Kidney (tissue), 14 donors: ENCODE data around the gene TMEM86B. TPM values are rescaled to one million over a fixed set of nuclear protein-coding genes. Genes with fewer than 3 reads are reported as not detected.
A peak's percentile ranks its signal among the peaks of the same experiment; 100 is the strongest.

ENCODE experiments used
- DNase-seq, 5 donors: peaks; one replicate each; pipeline ENCODE4 v3.0.0-alpha.2; 2013 to 2020
- FAIRE-seq: peaks from 2 replicates; lab custom pipeline; 2012; peaks lifted over from hg19 to GRCh38; lab: Jason Lieb, UNC
- H3K27ac ChIP-seq, 2 donors: one replicate each; pipeline ENCODE4 v1.7.0; 2013; ENCODE audit warnings: low read depth in 2 of 2, low read length in 2 of 2, inconsistent platforms in 1 of 2
- H3K27me3 ChIP-seq: one replicate; pipeline ENCODE4 v1.7.1; 2013; ENCODE audit warnings: low read length, inconsistent platforms; ENCODE audit not compliant: control insufficient read depth, insufficient read depth
- H3K36me3 ChIP-seq, 3 donors: one replicate each; pipeline versions ENCODE4 v1.7.0 to v1.7.1; 2013; ENCODE audit warnings: low read length in 3 of 3, control low read depth in 1 of 3, inconsistent platforms in 1 of 3; ENCODE audit not compliant: insufficient read depth in 3 of 3, control insufficient read depth in 2 of 3
- H3K4me1 ChIP-seq, 3 donors: one replicate each; pipeline versions ENCODE4 v1.7.0 to v1.7.1; 2013; ENCODE audit warnings: low read length in 3 of 3, inconsistent platforms in 1 of 3, low read depth in 1 of 3; ENCODE audit not compliant: control insufficient read depth in 2 of 3, insufficient read depth in 2 of 3
- H3K4me3 ChIP-seq, 3 donors: one replicate each; pipeline versions ENCODE4 v1.7.0 to v1.8.1; 2013; ENCODE audit warnings: low read length in 3 of 3, control low read depth in 1 of 3, inconsistent platforms in 1 of 3
- H3K9ac ChIP-seq, 3 donors: one replicate each; pipeline versions ENCODE4 v1.7.0 to v1.7.1; 2013; ENCODE audit warnings: low read length in 3 of 3, control low read depth in 1 of 3, inconsistent platforms in 1 of 3
- H3K9me3 ChIP-seq, 3 donors: one replicate each; pipeline versions ENCODE4 v1.7.0 to v1.7.1; 2013; ENCODE audit warnings: low read length in 3 of 3, control low read depth in 1 of 3, inconsistent platforms in 1 of 3; ENCODE audit not compliant: control insufficient read depth in 2 of 3, insufficient read depth in 1 of 3
- CTCF ChIP-seq: IDR thresholded peaks from 3 replicates; pipeline ENCODE4 v1.5.1; 2012; ENCODE audit warnings: mild to moderate bottlenecking, moderate library complexity, borderline replicate concordance; ENCODE audit not compliant: insufficient read depth; ENCODE audit errors: extremely low read depth
- intact Hi-C: fragments of 100-400 bp; cut with DNase I; formaldehyde crosslinking; loops from one replicate; pipeline ENCODE4 v1.11.1; 2022
- polyA plus RNA-seq: library from polyadenylated mRNA; stranded (reverse); fragments of 350-450 nt; fragmentation: Illumina TruSeq; extraction: RNeasy Lipid Tissue Mini Kit (QIAGEN cat#74804); gene quantifications from one replicate; pipeline ENCODE4 v1.2.3, GENCODE V29; 2014; ENCODE audit warnings: low read depth, low replicate concordance; ENCODE audit not compliant: insufficient read depth
- total RNA-seq: library from RNA; stranded (reverse); fragmentation: NEBNext Ultra II Directional; extraction: Animal tissue kit (Norgen Biotek cat#: 25700); gene quantifications from one replicate; pipeline ENCODE4 v1.2.1, GENCODE V29; 2021
- donor health status: control.
- donor health status: control.
- donor health status: control.
- donor health status: control.
- donor health status: control.
- donor health status: DM: yes; HTN: yes; CAD: no.
- donor health status: Normal renal cell carcinoma (clear cell type).

Gene TMEM86B
- total and polyA plus RNA-seq, 2 donors from 2014 or later, result 3.3 to 4.6 TPM

DNA sequence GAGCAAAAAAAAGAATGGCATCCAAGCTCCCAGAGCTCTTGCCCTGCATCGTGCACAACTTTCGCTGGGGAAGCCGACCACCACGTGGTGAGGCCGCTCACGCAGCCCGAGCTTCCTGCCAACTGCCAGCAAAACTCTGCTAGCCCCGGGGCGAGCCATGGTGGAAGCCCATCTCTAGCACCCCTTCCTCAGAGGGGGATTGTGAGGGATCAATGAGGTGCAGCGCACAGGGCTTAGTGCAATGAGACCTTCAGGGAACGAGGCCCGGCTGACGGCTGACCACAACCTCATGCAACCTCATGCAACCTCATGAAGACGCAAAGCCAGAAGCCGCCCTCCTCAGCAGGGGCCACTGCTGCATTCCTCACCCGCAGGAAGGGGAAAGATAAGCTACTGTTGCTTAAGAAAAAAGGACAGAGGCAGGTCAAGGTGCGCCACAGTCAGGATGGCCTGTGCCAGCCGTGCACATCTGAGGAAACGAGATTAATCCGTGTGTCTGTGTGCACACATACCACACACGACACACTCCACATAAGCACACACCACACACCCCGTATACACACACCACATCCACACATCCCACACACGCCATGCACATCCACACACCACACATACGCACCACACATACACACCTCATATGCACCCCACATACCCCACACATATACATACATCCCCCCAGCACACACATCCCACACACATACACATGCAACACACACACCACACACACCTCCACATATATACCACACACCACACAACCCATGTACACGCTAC, 41.8 kb upstream of the TMEM86B start:
- no peaks in the 10 kb centered on the region for H3K27me3 ChIP-seq
- no peaks in the 10 kb centered on the region for H3K4me1 ChIP-seq
- intact Hi-C loops, result no loop called here
- no peak overlapping the region for H3K9ac ChIP-seq
- no peak overlapping the region for H3K4me3 ChIP-seq
- no peak overlapping the region for H3K27ac ChIP-seq
- H3K36me3 ChIP-seq, result peaks cover 0 to 11% (median 9%) of the 10 kb centered on the region in 3 donors
- H3K9me3 ChIP-seq, result peaks cover 0 to 4% (median 0%) of the 10 kb centered on the region in 3 donors
- DNase-seq, result peak in 1 of 5 donors; percentile 64
- TF ChIP-seq CTCF, result no peak
- FAIRE-seq, result no peak

DNA sequence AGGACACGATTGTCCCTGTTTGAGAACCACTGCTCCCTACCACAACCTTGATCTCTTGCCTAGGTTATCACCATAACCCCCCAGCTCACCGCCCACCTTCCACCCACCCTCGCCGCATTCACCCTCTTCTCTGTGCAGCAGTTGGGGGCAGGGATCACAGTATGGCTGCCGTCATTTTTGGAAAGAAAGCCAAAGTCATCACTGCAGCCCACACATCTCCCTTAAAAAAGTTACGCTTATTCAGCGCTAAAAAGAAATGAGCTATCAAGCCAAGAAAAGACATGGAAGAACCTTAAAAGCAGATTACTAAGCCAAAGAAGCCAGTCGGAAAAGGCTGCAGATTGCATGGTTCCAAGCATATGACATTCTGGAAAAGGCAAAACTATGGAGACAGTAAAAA, 40.7 kb upstream of the TMEM86B start:
- FAIRE-seq (no peak), DNase-seq (no peak)
- no peak overlapping the region for H3K27ac ChIP-seq
- H3K9me3 ChIP-seq, result peaks cover 0 to 4% (median 0%) of the 10 kb centered on the region in 3 donors
- peaks cover 0 to 9% (median 7%) of the 10 kb centered on the region in 3 donors for H3K36me3 ChIP-seq
- no peak overlapping the region for H3K9ac ChIP-seq
- TF ChIP-seq CTCF, result no peak
- no peak overlapping the region for H3K4me3 ChIP-seq
- intact Hi-C loops, result loop anchor here (10.0 kb wide), 1 partner anchor 346 kb away; no protein-coding TSS in a partner anchor
- no peaks in the 10 kb centered on the region for H3K27me3 ChIP-seq
- no peaks in the 10 kb centered on the region for H3K4me1 ChIP-seq

DNA sequence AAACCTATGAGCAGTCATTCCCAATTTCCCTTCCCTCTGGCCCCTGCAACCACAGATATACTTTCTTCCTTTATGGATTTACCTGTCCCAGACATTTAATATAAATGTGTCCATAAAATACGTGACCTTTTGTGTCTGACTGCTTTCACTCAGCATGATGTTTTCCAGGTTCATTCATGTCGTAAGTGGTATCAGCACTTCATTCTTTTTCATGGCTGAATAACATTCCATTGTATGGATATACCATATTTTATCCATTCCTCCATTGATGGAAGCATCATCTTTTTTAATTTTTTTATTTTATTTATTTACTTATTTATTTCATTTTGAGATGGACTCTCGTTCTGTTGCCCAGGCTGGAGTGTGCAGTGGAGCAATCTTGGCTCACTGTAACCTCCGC, 38.3 kb upstream of the TMEM86B start:
- Histone ChIP-seq H3K27ac (no peak overlapping the region), H3K36me3 (peaks cover 0 to 4% (median 0%) of the 10 kb centered on the region in 3 donors)
- no peak for FAIRE-seq

More for the DNA sequence above, 38.3 kb upstream of the TMEM86B start:
- no peaks in the 10 kb centered on the region for H3K4me1 ChIP-seq
- no peaks in the 10 kb centered on the region for H3K27me3 ChIP-seq
- H3K9ac ChIP-seq, result no peak overlapping the region
- DNase-seq, result no peak
- H3K4me3 ChIP-seq, result no peak overlapping the region
- peaks cover 0 to 4% (median 0%) of the 10 kb centered on the region in 3 donors for H3K9me3 ChIP-seq
- no peak for TF ChIP-seq CTCF
- intact Hi-C loops, result loop anchor here (10.0 kb wide), 1 partner anchor 348 kb away; no protein-coding TSS in a partner anchor
